CD4-positive, alpha-beta T cell (primary cell): ENCODE data around the gene MALAT1. TPM values are rescaled to one million over a fixed set of nuclear protein-coding genes. Genes with fewer than 3 reads are reported as not detected.

Experiments used
- ATAC-seq: fragments of 200-7000 bp; cut with Tn5 transposase; one replicate; pipeline ENCODE4 v1.10.0; 2022; ENCODE audit warnings: mild to moderate bottlenecking; ENCODE audit not compliant: poor library complexity
- CTCF ChIA-PET: fragments of 350-600 bp; sonication (Branson Sonifier 250); formaldehyde crosslinking; loops from one replicate; lab custom pipeline; 2021; ENCODE audit warnings: antibody characterized with exemption, inconsistent platforms; lab: Charles Lee
- POLR2A ChIA-PET: fragments of 350-600 bp; sonication (Branson Sonifier 250); formaldehyde crosslinking; loops from one replicate; lab custom pipeline; 2021; ENCODE audit warnings: antibody characterized with exemption, inconsistent platforms; lab: Charles Lee
- DNase-seq, 14 experiments: peaks; one replicate each; pipeline ENCODE4 v3.0.0-alpha.2; 2013 to 2020; ENCODE audit warnings: mixed read lengths in 2 of 14
- H3K27ac ChIP-seq, 2 donors: one replicate each; pipeline versions ENCODE4 v1.5.1 to v1.7.0; 2013; ENCODE audit warnings: low read length in 2 of 2, low read depth in 1 of 2, mild to moderate bottlenecking in 1 of 2
- H3K27me3 ChIP-seq, 2 experiments: 1 replicate in 1 of 2; 2 replicates in 1 of 2; pipeline versions ENCODE4 v1.6.1 to v1.7.0; 2013; ENCODE audit warnings: low read length in 2 of 2, control low read depth in 1 of 2, mild to moderate bottlenecking in 1 of 2, moderate library complexity in 1 of 2; ENCODE audit not compliant: insufficient read depth in 2 of 2, control insufficient read depth in 1 of 2
- H3K36me3 ChIP-seq: one replicate; pipeline ENCODE4 v1.6.1; 2013; ENCODE audit warnings: low read length, control low read depth; ENCODE audit not compliant: insufficient read depth
- H3K4me1 ChIP-seq: one replicate; pipeline ENCODE4 v1.6.1; 2013; ENCODE audit warnings: low read length, control low read depth; ENCODE audit not compliant: insufficient read depth
- H3K4me3 ChIP-seq: one replicate; pipeline ENCODE4 v1.5.1; 2013; ENCODE audit warnings: mild to moderate bottlenecking, low read length, moderate library complexity
- H3K9me3 ChIP-seq, 2 experiments: 1 replicate in 1 of 2; 2 replicates in 1 of 2; pipeline versions ENCODE4 v1.6.1 to v1.7.0; 2013; ENCODE audit warnings: low read length in 2 of 2, mild to moderate bottlenecking in 2 of 2, control low read depth in 1 of 2, moderate library complexity in 1 of 2; ENCODE audit not compliant: control insufficient read depth in 1 of 2, insufficient read depth in 1 of 2
- H3K27ac Mint-ChIP-seq: one replicate; pipeline ENCODE4 v1.8.0; 2020; ENCODE audit warnings: mixed read lengths
- H3K27me3 Mint-ChIP-seq: one replicate; pipeline ENCODE4 v1.8.0; 2021; ENCODE audit warnings: mixed read lengths
- H3K36me3 Mint-ChIP-seq: one replicate; pipeline ENCODE4 v1.8.0; 2021; ENCODE audit warnings: low read depth, mixed read lengths
- H3K4me1 Mint-ChIP-seq: one replicate; pipeline ENCODE4 v1.8.0; 2021; ENCODE audit warnings: low read depth, mixed read lengths
- H3K4me3 Mint-ChIP-seq: one replicate; pipeline ENCODE4 v1.8.0; 2020; ENCODE audit warnings: mild to moderate bottlenecking, mixed read lengths
- H3K9me3 Mint-ChIP-seq: one replicate; pipeline ENCODE4 v1.8.0; 2020; ENCODE audit warnings: mixed read lengths
- intact Hi-C, 2 experiments: fragments of 100-400 bp; cut with DNase I in 1 of 2; cut with micrococcal nuclease in 1 of 2; formaldehyde crosslinking; loops; one replicate each; pipeline versions ENCODE4 v1.15.1 to v1.9.0; 2023 to 2025; cut with DNase I, micrococcal nuclease
- total RNA-seq, 174 experiments: library from RNA in 2 of 174; stranded (reverse) in 2 of 174; gene quantifications; one replicate each; pipeline ENCODE4 v1.2.3 and lab custom pipeline; 2021 to 2026
- TF ChIP-seq, protein P1 (sequence below): fragments of 200-600 bp; IDR thresholded peaks from one replicate; pipeline ENCODE4 v1.8.0; 2022; ENCODE audit warnings: antibody characterized with exemption, mild to moderate bottlenecking

MALAT1 gene
- total RNA-seq, 2 experiments from 2014 or later = 31,509 to 32,316 TPM

DNA sequence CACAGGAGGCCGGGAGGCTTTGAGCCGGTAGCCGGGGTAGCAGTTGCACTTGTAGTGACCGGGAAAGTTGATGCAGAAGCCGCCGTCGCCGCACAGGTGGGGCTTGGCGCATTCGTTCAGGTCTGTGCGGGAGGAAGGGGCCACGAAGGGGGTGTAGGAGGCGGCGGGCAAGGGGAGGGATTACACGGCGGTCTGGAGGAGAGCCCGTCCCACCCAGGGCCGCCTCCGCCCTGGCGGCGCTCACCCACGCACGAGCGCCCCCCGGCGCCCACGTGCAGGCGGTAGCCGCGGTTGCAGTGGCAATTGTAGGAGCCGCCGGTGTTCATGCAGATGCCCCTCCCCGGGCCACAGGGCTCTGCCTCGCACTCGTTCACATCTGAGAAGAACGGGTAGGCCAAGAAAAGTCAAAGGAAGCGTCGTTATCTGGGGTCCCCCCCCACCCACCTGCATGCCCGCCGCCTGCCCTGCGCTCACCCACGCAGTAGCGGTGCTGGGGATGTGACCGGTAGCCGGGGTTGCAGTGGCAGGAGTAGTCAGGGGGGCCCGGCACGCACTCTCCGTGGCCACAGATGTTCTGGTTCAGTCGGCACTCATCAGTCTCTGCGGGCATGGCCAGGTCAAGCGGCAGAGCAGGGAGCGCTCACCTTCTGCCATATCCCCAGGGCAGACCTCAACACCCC is 48.7 kb downstream of the MALAT1 start:
- Histone ChIP-seq H3K9me3 (no peaks in the 10 kb centered on the region), H3K27me3 (no peaks in the 10 kb centered on the region), H3K4me3 (peak overlapping the region; percentile 54), H3K4me1 (peaks cover 58% of the 10 kb centered on the region), H3K36me3 (peaks cover 30% of the 10 kb centered on the region), H3K27ac (peak overlapping the region; percentile 28 to 82)
- ChIA-PET POLR2A (interaction anchor here (0.7 to 4.3 kb wide), 6 partner anchors 8 to 55 kb away, joined by 3 to 52 read pairs (median 6); partner anchors contain the start of genes EHBP1L1, FAM89B and ZNRD2), CTCF (interaction anchor here (1.3 kb wide), 1 partner anchor 23 kb away, joined by 7 read pairs; the partner anchor contains the start of gene ZNRD2)
- ATAC-seq = no peak
- Mint-ChIP-seq H3K27ac (peak overlapping the region; percentile 87), H3K9me3 (no peaks in the 10 kb centered on the region), H3K4me1 (peaks cover 72% of the 10 kb centered on the region), H3K36me3 (peaks cover 73% of the 10 kb centered on the region), H3K27me3 (no peaks in the 10 kb centered on the region), H3K4me3 (peak overlapping the region; percentile 86)
- intact Hi-C loops = loop anchor here in 1 of 2 experiments (2.0 kb wide), 1 partner anchor 67 kb away; the partner anchor contains the start of genes MAP3K11 and PCNX3
- DNase-seq = peak in 7 of 14 experiments; percentile 29 to 82 (median 62)
- TF ChIP-seq, protein P1, sequence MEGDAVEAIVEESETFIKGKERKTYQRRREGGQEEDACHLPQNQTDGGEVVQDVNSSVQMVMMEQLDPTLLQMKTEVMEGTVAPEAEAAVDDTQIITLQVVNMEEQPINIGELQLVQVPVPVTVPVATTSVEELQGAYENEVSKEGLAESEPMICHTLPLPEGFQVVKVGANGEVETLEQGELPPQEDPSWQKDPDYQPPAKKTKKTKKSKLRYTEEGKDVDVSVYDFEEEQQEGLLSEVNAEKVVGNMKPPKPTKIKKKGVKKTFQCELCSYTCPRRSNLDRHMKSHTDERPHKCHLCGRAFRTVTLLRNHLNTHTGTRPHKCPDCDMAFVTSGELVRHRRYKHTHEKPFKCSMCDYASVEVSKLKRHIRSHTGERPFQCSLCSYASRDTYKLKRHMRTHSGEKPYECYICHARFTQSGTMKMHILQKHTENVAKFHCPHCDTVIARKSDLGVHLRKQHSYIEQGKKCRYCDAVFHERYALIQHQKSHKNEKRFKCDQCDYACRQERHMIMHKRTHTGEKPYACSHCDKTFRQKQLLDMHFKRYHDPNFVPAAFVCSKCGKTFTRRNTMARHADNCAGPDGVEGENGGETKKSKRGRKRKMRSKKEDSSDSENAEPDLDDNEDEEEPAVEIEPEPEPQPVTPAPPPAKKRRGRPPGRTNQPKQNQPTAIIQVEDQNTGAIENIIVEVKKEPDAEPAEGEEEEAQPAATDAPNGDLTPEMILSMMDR = peak; percentile 23

DNA sequence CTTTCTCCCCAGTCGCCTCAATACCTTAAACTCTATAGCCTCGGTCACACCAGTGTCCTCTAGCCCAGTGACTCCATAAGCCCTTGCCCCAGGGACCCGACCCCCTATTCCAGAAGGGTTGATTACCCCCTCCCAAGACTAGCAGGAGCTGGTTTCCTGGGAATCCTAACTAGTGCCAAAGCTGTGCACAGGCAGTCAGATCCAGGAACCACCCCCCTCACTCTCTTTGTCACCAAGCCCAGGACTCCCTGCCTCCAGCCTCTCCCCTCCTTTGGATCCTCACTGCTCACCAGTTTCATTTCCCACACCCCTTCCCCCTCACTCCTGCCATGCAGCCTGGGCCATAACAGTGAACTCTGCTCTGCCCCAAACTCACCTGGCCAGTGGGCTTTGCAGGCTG is 49.5 kb downstream of the MALAT1 start:
- Histone ChIP-seq H3K27ac (peak overlapping the region; percentile 8 to 32), H3K36me3 (peaks cover 30% of the 10 kb centered on the region), H3K4me3 (no peak overlapping the region), H3K4me1 (peaks cover 66% of the 10 kb centered on the region), H3K9me3 (no peaks in the 10 kb centered on the region), H3K27me3 (no peaks in the 10 kb centered on the region)
- H3K4me3 Mint-ChIP-seq = peak overlapping the region; percentile 68
- H3K9me3 Mint-ChIP-seq = no peaks in the 10 kb centered on the region
- ATAC-seq (no peak), DNase-seq (no peak)
- H3K36me3 Mint-ChIP-seq = peaks cover 76% of the 10 kb centered on the region
- ChIA-PET CTCF (no interaction called here), POLR2A (interaction anchor here (1.0 kb wide), 1 partner anchor 28 kb away, joined by 4 read pairs; the partner anchor contains the start of gene EHBP1L1)
- no peaks in the 10 kb centered on the region for H3K27me3 Mint-ChIP-seq
- peaks cover 80% of the 10 kb centered on the region for H3K4me1 Mint-ChIP-seq
- intact Hi-C loops = no loop called here
- TF ChIP-seq, protein P1 = no peak
- H3K27ac Mint-ChIP-seq = peak overlapping the region; percentile 87

DNA sequence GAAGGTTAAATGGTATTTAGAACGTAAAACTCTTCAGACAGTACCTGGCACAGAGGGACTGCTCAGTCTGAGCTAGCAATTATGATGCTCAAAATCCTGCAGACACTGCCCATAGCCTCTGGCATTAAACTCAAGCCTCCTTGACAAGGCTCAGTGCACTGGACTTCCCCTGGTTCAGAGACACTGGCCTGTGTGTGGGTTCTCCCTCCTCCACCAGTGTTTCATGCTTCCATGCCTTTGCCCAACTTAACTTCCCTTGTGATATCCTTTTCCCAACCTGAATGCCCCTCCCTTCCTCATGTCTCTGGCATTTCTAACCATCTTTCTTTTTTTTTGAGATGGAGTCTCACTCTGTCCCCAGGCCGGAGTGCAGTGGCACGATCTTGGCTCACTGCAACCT is 50.3 kb downstream of the MALAT1 start:
- no peaks in the 10 kb centered on the region for H3K9me3 Mint-ChIP-seq
- intact Hi-C loops = no loop called here
- peak overlapping the region; percentile 48 for H3K4me3 Mint-ChIP-seq

More for the DNA sequence above, 50.3 kb downstream of the MALAT1 start:
- Mint-ChIP-seq H3K4me1 (peaks cover 79% of the 10 kb centered on the region), H3K27me3 (no peaks in the 10 kb centered on the region), H3K27ac (peak overlapping the region; percentile 87), H3K36me3 (peaks cover 72% of the 10 kb centered on the region)
- no peak for ATAC-seq
- peaks cover 73% of the 10 kb centered on the region for H3K4me1 ChIP-seq
- H3K36me3 ChIP-seq = peaks cover 29% of the 10 kb centered on the region
- H3K27ac ChIP-seq = peak overlapping the region; percentile 8 to 32
- no peaks in the 10 kb centered on the region for H3K27me3 ChIP-seq
- H3K9me3 ChIP-seq = no peaks in the 10 kb centered on the region
- TF ChIP-seq, protein P1 = no peak
- ChIA-PET POLR2A (interaction anchor here (1.0 kb wide), 1 partner anchor 27 kb away, joined by 4 read pairs; the partner anchor contains the start of gene EHBP1L1), CTCF (no interaction called here)
- H3K4me3 ChIP-seq = no peak overlapping the region
- DNase-seq = no peak
